ENCODE results near the gene GIPC1. TPM values are rescaled to one million over a fixed set of nuclear protein-coding genes. Genes with fewer than 3 reads are reported as not detected.
A peak's percentile ranks its signal among the peaks of the same experiment; 100 is the strongest.

Gene GIPC1
- total RNA-seq, 1 experiment from 2014 or later, result 59.4 TPM

DNA sequence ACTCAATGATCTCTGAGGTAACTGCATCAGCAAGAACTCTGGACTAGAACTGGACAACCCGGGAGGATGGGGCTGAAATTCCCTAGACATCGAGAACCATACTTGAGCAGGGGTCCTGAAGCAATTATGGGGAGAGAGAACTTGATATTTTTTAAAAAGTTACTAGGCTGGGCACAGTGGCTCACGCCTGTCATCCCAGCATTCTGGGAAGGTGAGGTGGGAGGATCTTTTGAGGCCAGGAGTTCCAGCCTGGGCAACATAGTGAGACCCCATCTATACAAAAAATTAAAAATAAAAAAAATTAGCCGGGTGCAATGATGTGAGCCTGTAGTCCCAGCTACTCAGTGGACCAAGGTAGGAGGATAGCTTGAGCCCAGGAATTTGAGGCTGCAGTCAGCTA lies 24.6 kb upstream of the GIPC1 start:
- no peaks in the 10 kb centered on the region for H3K27me3 ChIP-seq (replicated peaks; ENCODE audit: insufficient read depth, low read depth, low read length, poor library complexity)
- intact Hi-C loops (cut with micrococcal nuclease; ENCODE audit: unreplicated experiment), result no loop called here
- no peak for DNase-seq (ENCODE audit: low spot score)
- H3K4me1 ChIP-seq (ENCODE audit: insufficient read depth, low read length, poor library complexity, severe bottlenecking), result peaks cover 19% of the 10 kb centered on the region
- CTCF ChIA-PET, result no interaction called here
- no peak for TF ChIP-seq EZH2 (IDR thresholded peaks at IDR 0.05; ENCODE audit: borderline replicate concordance, low read depth, low read length, poor library complexity, severe bottlenecking)
- TF ChIP-seq, protein P1, sequence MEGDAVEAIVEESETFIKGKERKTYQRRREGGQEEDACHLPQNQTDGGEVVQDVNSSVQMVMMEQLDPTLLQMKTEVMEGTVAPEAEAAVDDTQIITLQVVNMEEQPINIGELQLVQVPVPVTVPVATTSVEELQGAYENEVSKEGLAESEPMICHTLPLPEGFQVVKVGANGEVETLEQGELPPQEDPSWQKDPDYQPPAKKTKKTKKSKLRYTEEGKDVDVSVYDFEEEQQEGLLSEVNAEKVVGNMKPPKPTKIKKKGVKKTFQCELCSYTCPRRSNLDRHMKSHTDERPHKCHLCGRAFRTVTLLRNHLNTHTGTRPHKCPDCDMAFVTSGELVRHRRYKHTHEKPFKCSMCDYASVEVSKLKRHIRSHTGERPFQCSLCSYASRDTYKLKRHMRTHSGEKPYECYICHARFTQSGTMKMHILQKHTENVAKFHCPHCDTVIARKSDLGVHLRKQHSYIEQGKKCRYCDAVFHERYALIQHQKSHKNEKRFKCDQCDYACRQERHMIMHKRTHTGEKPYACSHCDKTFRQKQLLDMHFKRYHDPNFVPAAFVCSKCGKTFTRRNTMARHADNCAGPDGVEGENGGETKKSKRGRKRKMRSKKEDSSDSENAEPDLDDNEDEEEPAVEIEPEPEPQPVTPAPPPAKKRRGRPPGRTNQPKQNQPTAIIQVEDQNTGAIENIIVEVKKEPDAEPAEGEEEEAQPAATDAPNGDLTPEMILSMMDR (conservative IDR thresholded peaks at IDR 0.05; ENCODE audit: low read depth, low read length), result no peak
- no peak overlapping the region for H3K27ac ChIP-seq (ENCODE audit: low read depth, low read length, poor library complexity, severe bottlenecking)
- no TSS peak for BruUV-seq (replicated peaks)
- H3K4me3 ChIP-seq (ENCODE audit: low read depth, low read length, poor library complexity, severe bottlenecking), result no peak overlapping the region
- H3K9me3 ChIP-seq (ENCODE audit: low read depth, low read length, poor library complexity, severe bottlenecking), result no peaks in the 10 kb centered on the region
- POLR2A ChIA-PET (ENCODE audit: low non-redundant PET), result no interaction called here
- peaks cover 12% of the 10 kb centered on the region for H3K36me3 ChIP-seq (ENCODE audit: insufficient read depth, low read length, poor library complexity, severe bottlenecking)

DNA sequence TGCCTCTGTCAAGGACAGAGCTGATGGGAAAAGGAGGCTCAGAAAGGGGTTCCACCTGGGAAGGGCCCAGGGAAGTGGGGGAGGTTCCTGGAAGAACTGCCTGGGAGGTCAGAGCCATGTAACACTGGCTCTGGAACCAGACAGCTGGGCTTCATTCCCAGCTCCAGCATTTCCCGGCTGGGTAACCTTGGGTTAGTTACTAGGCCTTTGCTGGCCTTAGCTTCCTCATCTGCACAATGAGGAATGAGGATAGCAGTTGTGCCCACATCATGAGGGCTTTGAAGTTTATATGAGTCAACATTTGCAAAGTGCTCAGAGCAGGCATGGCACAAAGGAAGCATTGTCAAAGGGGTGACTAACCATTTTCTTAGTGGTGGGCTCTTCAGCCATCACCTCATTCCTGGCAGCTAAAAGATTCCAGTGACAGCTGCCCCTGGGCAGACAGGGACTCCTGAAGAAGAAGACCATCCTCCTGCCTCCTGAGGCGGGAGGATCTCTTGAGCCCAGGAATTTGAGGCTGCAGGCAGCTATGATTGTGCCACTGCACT lies 24.0 kb upstream of the GIPC1 start:
- BruUV-seq (replicated peaks), result no TSS peak
- TF ChIP-seq, protein P1 (conservative IDR thresholded peaks at IDR 0.05; ENCODE audit: low read depth, low read length), result no peak
- ChIA-PET CTCF (no interaction called here), POLR2A (ENCODE audit: low non-redundant PET) (no interaction called here)
- Histone ChIP-seq H3K4me1 (ENCODE audit: insufficient read depth, low read length, poor library complexity, severe bottlenecking) (peaks cover 19% of the 10 kb centered on the region), H3K9me3 (ENCODE audit: low read depth, low read length, poor library complexity, severe bottlenecking) (no peaks in the 10 kb centered on the region), H3K36me3 (ENCODE audit: insufficient read depth, low read length, poor library complexity, severe bottlenecking) (peaks cover 19% of the 10 kb centered on the region), H3K27ac (ENCODE audit: low read depth, low read length, poor library complexity, severe bottlenecking) (peak overlapping the region; percentile 98), H3K4me3 (ENCODE audit: low read depth, low read length, poor library complexity, severe bottlenecking) (no peak overlapping the region), H3K27me3 (replicated peaks; ENCODE audit: insufficient read depth, low read depth, low read length, poor library complexity) (no peaks in the 10 kb centered on the region)
- no peak for DNase-seq (ENCODE audit: low spot score)
- intact Hi-C loops (cut with micrococcal nuclease; ENCODE audit: unreplicated experiment), result no loop called here

DNA sequence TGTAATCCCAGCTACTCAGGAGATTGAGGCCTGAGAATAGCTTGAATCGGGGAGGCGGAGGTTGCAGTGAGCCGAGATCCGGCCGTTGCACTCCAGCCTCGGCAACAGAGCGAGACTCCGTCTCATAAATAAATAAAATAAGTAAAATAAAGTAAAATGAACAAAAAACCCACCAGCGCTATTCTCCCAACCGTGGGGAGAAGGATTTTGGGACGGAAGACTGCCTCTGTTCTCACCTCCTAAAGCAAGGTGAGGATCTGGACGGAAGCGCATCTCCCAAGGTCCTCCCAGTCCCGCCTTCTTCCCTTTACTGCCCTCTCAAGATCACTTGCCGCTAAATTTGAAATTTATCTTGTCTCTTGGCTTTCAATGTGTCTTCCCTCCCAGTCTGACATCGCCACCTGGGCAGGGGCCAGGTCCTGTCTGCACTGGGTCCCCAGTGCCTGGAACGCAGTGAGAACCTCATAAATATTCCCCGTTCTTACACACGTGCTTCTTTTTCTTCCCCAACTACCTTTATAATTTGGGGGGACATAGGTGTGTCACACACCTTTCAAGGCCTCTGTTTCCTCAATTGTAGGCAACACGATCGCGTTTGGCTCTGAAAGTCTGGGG lies 23.4 kb upstream of the GIPC1 start:
- BruUV-seq (replicated peaks), result no TSS peak
- TF ChIP-seq, protein P1 (conservative IDR thresholded peaks at IDR 0.05; ENCODE audit: low read depth, low read length), result no peak
- no peak for TF ChIP-seq EZH2 (IDR thresholded peaks at IDR 0.05; ENCODE audit: borderline replicate concordance, low read depth, low read length, poor library complexity, severe bottlenecking)
- ChIA-PET POLR2A (ENCODE audit: low non-redundant PET) (no interaction called here), CTCF (no interaction called here)
- DNase-seq (ENCODE audit: low spot score), result no peak
- intact Hi-C loops (cut with micrococcal nuclease; ENCODE audit: unreplicated experiment), result no loop called here
- Histone ChIP-seq H3K9me3 (ENCODE audit: low read depth, low read length, poor library complexity, severe bottlenecking) (no peaks in the 10 kb centered on the region), H3K4me1 (ENCODE audit: insufficient read depth, low read length, poor library complexity, severe bottlenecking) (peaks cover 19% of the 10 kb centered on the region), H3K4me3 (ENCODE audit: low read depth, low read length, poor library complexity, severe bottlenecking) (no peak overlapping the region), H3K27me3 (replicated peaks; ENCODE audit: insufficient read depth, low read depth, low read length, poor library complexity) (no peaks in the 10 kb centered on the region), H3K27ac (ENCODE audit: low read depth, low read length, poor library complexity, severe bottlenecking) (peak overlapping the region; percentile 98), H3K36me3 (ENCODE audit: insufficient read depth, low read length, poor library complexity, severe bottlenecking) (peaks cover 24% of the 10 kb centered on the region)

Measured in A673 (cell line).